IMR-90 (cell line): ENCODE results near the gene SLIT2. TPM values are rescaled to one million over a fixed set of nuclear protein-coding genes. Genes with fewer than 3 reads are reported as not detected.

Experiments
- ATAC-seq: fragments of 200-7000 bp; cut with Tn5 transposase; 2 replicates; pipeline ENCODE4 v1.9.1; 2020; ENCODE audit warnings: low read depth, mild to moderate bottlenecking, moderate library complexity
- BruUV-seq: library from RNA; stranded (reverse); fragments of 400-500 nt; replicated peaks from 2 replicates; lab custom pipeline; 2021; lab: Mats Ljungman, UMichigan
- CTCF ChIA-PET: fragments of 300-600 bp; formaldehyde crosslinking; extraction: SDS; loops from one replicate; lab custom pipeline; 2021; ENCODE audit warnings: antibody characterized with exemption; lab: Yijun Ruan, JAX
- POLR2A ChIA-PET: fragments of 300-600 bp; sonication (Branson Sonifier 250); formaldehyde crosslinking; loops from one replicate; lab custom pipeline; 2022; ENCODE audit warnings: antibody characterized with exemption; ENCODE audit not compliant: unreplicated experiment; lab: Charles Lee
- DNase-seq: peaks from one replicate; pipeline ENCODE4 v3.0.0; 2013
- H2AFZ ChIP-seq: replicated peaks from 2 replicates; pipeline ENCODE3; 2013; ENCODE audit warnings: low read length, mild to moderate bottlenecking; ENCODE audit not compliant: poor library complexity
- H2AK5ac ChIP-seq: 2 replicates; pipeline ENCODE4 v1.6.1; 2013; ENCODE audit warnings: low read depth, low read length, inconsistent platforms
- H2AK9ac ChIP-seq: replicated peaks from 2 replicates; pipeline ENCODE3; 2013; ENCODE audit warnings: mild to moderate bottlenecking, low read depth, low read length, moderate library complexity; ENCODE audit not compliant: poor library complexity
- H2BK120ac ChIP-seq: 2 replicates; pipeline ENCODE4 v1.6.1; 2013; ENCODE audit warnings: low read depth, low read length, inconsistent platforms
- H2BK15ac ChIP-seq: 3 replicates; pipeline ENCODE4 v1.6.1; 2013; ENCODE audit warnings: low read depth, low read length, inconsistent platforms
- H2BK20ac ChIP-seq: 2 replicates; pipeline ENCODE4 v1.6.1; 2013; ENCODE audit warnings: low read depth, mild to moderate bottlenecking, inconsistent platforms, low read length, moderate library complexity
- H2BK5ac ChIP-seq: 2 replicates; pipeline ENCODE4 v1.6.1; 2013; ENCODE audit warnings: mild to moderate bottlenecking, low read depth, low read length, inconsistent platforms; ENCODE audit not compliant: poor library complexity, severe bottlenecking
- H3K14ac ChIP-seq: replicated peaks from 2 replicates; pipeline ENCODE4 v1.6.1; 2013; ENCODE audit warnings: low read depth, low read length, inconsistent platforms
- H3K18ac ChIP-seq: 2 replicates; pipeline ENCODE4 v1.6.1; 2013; ENCODE audit warnings: low read depth, low read length, control low read depth
- H3K23ac ChIP-seq: 2 replicates; pipeline ENCODE4 v1.6.1; 2013; ENCODE audit warnings: low read depth, low read length, inconsistent platforms
- H3K27ac ChIP-seq: 2 replicates; pipeline ENCODE4 v1.5.1; 2013; ENCODE audit warnings: mild to moderate bottlenecking, control low read depth, low read length; ENCODE audit not compliant: insufficient read depth
- H3K27me3 ChIP-seq: 2 replicates; pipeline ENCODE4 v1.6.1; 2013; ENCODE audit warnings: low read length; ENCODE audit not compliant: control insufficient read depth, insufficient read depth
- H3K36me3 ChIP-seq: 2 replicates; pipeline ENCODE4 v1.6.1; 2013; ENCODE audit warnings: low read length, mixed read lengths; ENCODE audit not compliant: control insufficient read depth, insufficient read depth
- H3K4ac ChIP-seq: 2 replicates; pipeline ENCODE4 v1.6.1; 2013; ENCODE audit warnings: low read depth, low read length, inconsistent platforms
- H3K4me1 ChIP-seq: 2 replicates; pipeline ENCODE4 v1.6.1; 2013; ENCODE audit warnings: low read length, mixed read lengths; ENCODE audit not compliant: control insufficient read depth, insufficient read depth
- H3K4me2 ChIP-seq: 2 replicates; pipeline ENCODE4 v1.6.1; 2013; ENCODE audit warnings: low read depth, mild to moderate bottlenecking, control low read depth, low read length, moderate library complexity
- H3K4me3 ChIP-seq: 2 replicates; pipeline ENCODE4 v1.5.1; 2013; ENCODE audit warnings: low read depth, mild to moderate bottlenecking, control low read depth, low read length, moderate library complexity; ENCODE audit not compliant: insufficient read depth
- H3K56ac ChIP-seq: 2 replicates; pipeline ENCODE4 v1.6.1; 2013; ENCODE audit warnings: low read length, inconsistent platforms; ENCODE audit not compliant: insufficient read depth; ENCODE audit errors: extremely low read depth
- H3K79me1 ChIP-seq, 2 experiments: 2 replicates each; pipeline ENCODE4 v1.6.1; 2013; ENCODE audit warnings: low read length in 2 of 2, inconsistent platforms in 1 of 2, low read depth in 1 of 2
- H3K9ac ChIP-seq: 2 replicates; pipeline ENCODE4 v1.6.1; 2013; ENCODE audit warnings: low read depth, low read length, control low read depth
- H3K9me1 ChIP-seq: 2 replicates; pipeline ENCODE4 v1.6.1; 2013; ENCODE audit warnings: low read length, inconsistent platforms; ENCODE audit not compliant: insufficient read depth
- H3K9me3 ChIP-seq: 2 replicates; pipeline ENCODE4 v1.6.1; 2013; ENCODE audit warnings: low read length; ENCODE audit not compliant: control insufficient read depth, insufficient read depth
- H4K20me1 ChIP-seq: 2 replicates; pipeline ENCODE4 v1.6.1; 2013; ENCODE audit warnings: low read length, inconsistent platforms; ENCODE audit not compliant: insufficient read depth
- H4K5ac ChIP-seq: 2 replicates; pipeline ENCODE4 v1.6.1; 2013; ENCODE audit warnings: mild to moderate bottlenecking, low read depth, low read length, control low read depth
- H4K8ac ChIP-seq, 2 experiments: 2 replicates each; pipeline ENCODE4 v1.6.1; 2013; ENCODE audit warnings: low read depth in 2 of 2, low read length in 2 of 2, control low read depth in 1 of 2, inconsistent platforms in 1 of 2
- H4K91ac ChIP-seq: 2 replicates; pipeline ENCODE4 v1.6.1; 2013; ENCODE audit warnings: low read depth, low read length, inconsistent platforms; ENCODE audit not compliant: insufficient read depth
- MXI1 ChIP-seq: IDR thresholded peaks from 2 replicates; pipeline ENCODE4 v1.6.1; 2012; ENCODE audit warnings: low read depth, mild to moderate bottlenecking, low read length, moderate library complexity, borderline replicate concordance
- RCOR1 ChIP-seq: IDR thresholded peaks from 2 replicates; pipeline ENCODE4 v1.6.1; 2012; ENCODE audit warnings: mild to moderate bottlenecking, low read length, improper control_type of control experiment; ENCODE audit not compliant: insufficient replicate concordance
- SMC3 ChIP-seq: fragments of 150-350 bp; IDR thresholded peaks from 2 replicates; pipeline ENCODE4 v1.6.1; 2016; ENCODE audit warnings: low read depth, mild to moderate bottlenecking, antibody characterized with exemption, low read length, moderate library complexity
- WGBS, 2 experiments: methylation state at CpG; one replicate each; pipeline versions ENCODE4 v1.1.5 to v1.1.7; 2013; ENCODE audit warnings: missing lambda C conversion rate in 2 of 2; ENCODE audit not compliant: insufficient read length in 1 of 2; ENCODE audit errors: extremely low coverage in 2 of 2; 5-methylcytosine and 5-hydroxymethylcytosine counted together
- dilution Hi-C: fragments of 300-500 bp; cut with HindIII; formaldehyde crosslinking; loops from one replicate; pipeline ENCODE4 v1.14.3; 2018; ENCODE audit warnings: low sequenced_read_pairs; ENCODE audit not compliant: unreplicated experiment
- in situ Hi-C: fragments of 300-500 bp; cut with MboI; formaldehyde crosslinking; loops from 3 replicates; pipeline ENCODE4 v1.14.3; 2019; ENCODE audit warnings: low sequenced_read_pairs, inconsistent platforms, mixed read lengths
- intact Hi-C: fragments of 100-400 bp; cut with micrococcal nuclease; formaldehyde crosslinking; loops from 2 replicates; pipeline ENCODE4 v1.10.0; 2022
- polyA plus RNA-seq, 3 experiments: library from polyadenylated mRNA; depleted of rRNA; stranded (reverse); fragments of >200 nt; gene quantifications; 2 replicates each; pipeline ENCODE4 v1.2.3, GENCODE V29; 2012; ENCODE audit warnings: low replicate concordance in 1 of 3
- total RNA-seq: library from RNA; depleted of rRNA; stranded (reverse); fragments of >200 nt; gene quantifications from 2 replicates; pipeline ENCODE4 v1.2.3, GENCODE V29; 2012

SLIT2 gene
- total and polyA plus RNA-seq, 2 of the 4 experiments (the other 2 are of a cell fraction) = 13.6 to 14.3 TPM

GRCh38 chr4:20255251-20255586 is 3.5 kb downstream of the SLIT2 start:
- TF ChIP-seq RCOR1 (no peak), MXI1 (no peak), SMC3 (no peak)
- dilution Hi-C loops = no loop called here
- no peak for DNase-seq

More at GRCh38 chr4:20255251-20255586, 3.5 kb downstream of the SLIT2 start:
- H3K27ac ChIP-seq = no peak overlapping the region
- no peak overlapping the region for H3K18ac ChIP-seq
- no peak overlapping the region for H2BK15ac ChIP-seq
- H3K9ac ChIP-seq = no peak overlapping the region
- 0 out of 2 replicates have a peak overlapping the region, but pooled peaks have one; percentile 7 for H3K14ac ChIP-seq
- H3K9me1 ChIP-seq = no peaks in the 10 kb centered on the region
- no TSS peak for BruUV-seq
- POLR2A ChIA-PET = no interaction called here
- no peak overlapping the region for H4K91ac ChIP-seq
- no peak overlapping the region for H3K23ac ChIP-seq
- H3K27me3 ChIP-seq = peaks cover 22% of the 10 kb centered on the region
- H4K20me1 ChIP-seq = peaks cover 7% of the 10 kb centered on the region
- in situ Hi-C loops = no loop called here
- intact Hi-C loops = loop anchor here (10.0 kb wide), 3 partner anchors 540 to 1250 kb away; no protein-coding TSS in a partner anchor
- peak overlapping the region; percentile 55 for H3K4me3 ChIP-seq
- H4K8ac ChIP-seq = no peak overlapping the region
- peak overlapping the region; percentile 56 for H2AK9ac ChIP-seq
- H3K4me2 ChIP-seq = peak overlapping the region; percentile 80
- no peak overlapping the region for H3K56ac ChIP-seq
- peaks cover 0 to 6% of the 10 kb centered on the region in 2 experiments; a peak in 1 of 4 replicates for H3K79me1 ChIP-seq
- peak overlapping the region; percentile 83 for H2AFZ ChIP-seq
- no peaks in the 10 kb centered on the region for H3K36me3 ChIP-seq
- no peak overlapping the region for H2BK120ac ChIP-seq
- no peak for ATAC-seq
- H3K9me3 ChIP-seq = no peaks in the 10 kb centered on the region
- H2BK5ac ChIP-seq = no peak overlapping the region
- peaks cover 8% of the 10 kb centered on the region; the same call in 1 of the 2 replicates for H3K4me1 ChIP-seq
- no peak overlapping the region for H2AK5ac ChIP-seq
- no peak overlapping the region for H3K4ac ChIP-seq
- no CpG with 5 or more reads among the region's 8 CpGs for WGBS, 2 experiments
- H4K5ac ChIP-seq = no peak overlapping the region; the same call in 1 of the 2 replicates
- no peak overlapping the region for H2BK20ac ChIP-seq
- CTCF ChIA-PET = no interaction called here
